Astrocyte (in vitro differentiated cells and primary cell): Measurements from ENCODE around the gene NCOA3.

ENCODE experiments used
- EZH2 ChIP-seq: IDR thresholded peaks from 2 replicates; pipeline ENCODE4 v1.6.1; 2012; ENCODE audit warnings: mild to moderate bottlenecking, low read length, inconsistent platforms; ENCODE audit not compliant: insufficient read depth
- TF ChIP-seq, protein P1 (sequence below): IDR thresholded peaks from 2 replicates; pipeline ENCODE4 v1.5.1; 2011; ENCODE audit warnings: low read depth, mild to moderate bottlenecking, inconsistent platforms, low read length, moderate library complexity; ENCODE audit not compliant: insufficient read depth

DNA sequence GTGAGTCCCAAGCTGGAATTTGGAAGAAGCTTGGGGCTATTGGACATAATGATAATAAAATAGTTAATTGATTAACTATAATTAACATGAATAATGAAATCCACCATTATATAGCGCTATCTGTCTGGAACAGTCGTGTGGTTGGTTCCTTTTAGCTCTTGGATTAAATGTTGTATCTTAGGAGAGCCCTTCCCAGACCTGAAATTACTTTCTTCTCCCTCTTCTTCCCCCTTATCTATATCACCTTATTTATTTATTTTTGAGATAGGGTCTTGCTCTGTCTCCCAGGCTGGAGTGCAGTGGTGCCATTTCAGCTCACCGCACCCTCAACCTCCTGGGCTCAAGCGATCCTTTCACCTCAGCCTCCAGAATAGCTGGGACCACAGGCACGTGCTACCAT lies 64.6 kb downstream of the NCOA3 start:
- no peak for TF ChIP-seq EZH2
- TF ChIP-seq, protein P1, sequence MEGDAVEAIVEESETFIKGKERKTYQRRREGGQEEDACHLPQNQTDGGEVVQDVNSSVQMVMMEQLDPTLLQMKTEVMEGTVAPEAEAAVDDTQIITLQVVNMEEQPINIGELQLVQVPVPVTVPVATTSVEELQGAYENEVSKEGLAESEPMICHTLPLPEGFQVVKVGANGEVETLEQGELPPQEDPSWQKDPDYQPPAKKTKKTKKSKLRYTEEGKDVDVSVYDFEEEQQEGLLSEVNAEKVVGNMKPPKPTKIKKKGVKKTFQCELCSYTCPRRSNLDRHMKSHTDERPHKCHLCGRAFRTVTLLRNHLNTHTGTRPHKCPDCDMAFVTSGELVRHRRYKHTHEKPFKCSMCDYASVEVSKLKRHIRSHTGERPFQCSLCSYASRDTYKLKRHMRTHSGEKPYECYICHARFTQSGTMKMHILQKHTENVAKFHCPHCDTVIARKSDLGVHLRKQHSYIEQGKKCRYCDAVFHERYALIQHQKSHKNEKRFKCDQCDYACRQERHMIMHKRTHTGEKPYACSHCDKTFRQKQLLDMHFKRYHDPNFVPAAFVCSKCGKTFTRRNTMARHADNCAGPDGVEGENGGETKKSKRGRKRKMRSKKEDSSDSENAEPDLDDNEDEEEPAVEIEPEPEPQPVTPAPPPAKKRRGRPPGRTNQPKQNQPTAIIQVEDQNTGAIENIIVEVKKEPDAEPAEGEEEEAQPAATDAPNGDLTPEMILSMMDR: no peak
